ENCODE measurements around the gene DYRK2. TPM values are rescaled to one million over a fixed set of nuclear protein-coding genes. Genes with fewer than 3 reads are reported as not detected.
"Not testable (repeated sequence)": the region's sequence is repeated elsewhere in the genome, so short reads cannot be mapped to it uniquely, and the experiment has no call there.

DYRK2 gene
- total RNA-seq, 2 experiments from 2014 or later: 66.4 to 69.8 TPM

- ChIA-PET CTCF (interaction anchor here (0.9 kb wide), 1 partner anchor 16 kb away, joined by 3 read pairs; no protein-coding TSS in a partner anchor), POLR2A (no interaction called here)
- Mint-ChIP-seq H3K9me3 (no peaks in the 10 kb centered on the region), H3K36me3 (ENCODE audit: low read depth) (peaks cover 66% of the 10 kb centered on the region), H3K27me3 (no peaks in the 10 kb centered on the region), H3K27ac (no peak overlapping the region), H3K4me1 (peaks cover 38% of the 10 kb centered on the region), H3K4me3 (no peak overlapping the region)
- DNase-seq: no peak
Measured at GRCh38 chr12:67664171-67664570, 15.6 kb downstream of the DYRK2 start.

- no peak for DNase-seq
- Mint-ChIP-seq H3K27ac (no peak overlapping the region), H3K9me3 (no peaks in the 10 kb centered on the region), H3K27me3 (no peaks in the 10 kb centered on the region), H3K36me3 (ENCODE audit: low read depth) (peaks cover 56% of the 10 kb centered on the region), H3K4me3 (no peak overlapping the region), H3K4me1 (peaks cover 32% of the 10 kb centered on the region)
- ChIA-PET POLR2A (no interaction called here), CTCF (no interaction called here)
Measured at GRCh38 chr12:67665679-67666078, 17.1 kb downstream of the DYRK2 start.

GRCh38 chr12:67666605-67667004, 18.1 kb downstream of the DYRK2 start:
- H3K4me1 Mint-ChIP-seq: peaks cover 23% of the 10 kb centered on the region
- CTCF ChIA-PET: interaction anchor here (1.3 kb wide), 1 partner anchor 36 kb away, joined by 3 read pairs; no protein-coding TSS in a partner anchor
- peaks cover 2% of the 10 kb centered on the region for H3K9me3 Mint-ChIP-seq
- POLR2A ChIA-PET: no interaction called here
- no peaks in the 10 kb centered on the region for H3K27me3 Mint-ChIP-seq
- peaks cover 48% of the 10 kb centered on the region for H3K36me3 Mint-ChIP-seq (ENCODE audit: low read depth)
- no peak for DNase-seq
- no peak overlapping the region for H3K27ac Mint-ChIP-seq
- H3K4me3 Mint-ChIP-seq: no peak overlapping the region

GRCh38 chr12:67667276-67668073, 18.9 kb downstream of the DYRK2 start:
- peaks cover 18% of the 10 kb centered on the region for H3K4me1 Mint-ChIP-seq
- peaks cover 46% of the 10 kb centered on the region for H3K36me3 Mint-ChIP-seq (ENCODE audit: low read depth)
- peaks cover 8% of the 10 kb centered on the region for H3K9me3 Mint-ChIP-seq
- ChIA-PET CTCF (interaction anchor here (0.8 to 1.3 kb wide), 2 partner anchors 35 to 36 kb away, joined by 3 read pairs; no protein-coding TSS in a partner anchor), POLR2A (no interaction called here)
- no peaks in the 10 kb centered on the region for H3K27me3 Mint-ChIP-seq
- no peak for DNase-seq
- H3K27ac Mint-ChIP-seq: no peak overlapping the region
- no peak overlapping the region for H3K4me3 Mint-ChIP-seq

- peak overlapping the region; percentile 41 for H3K27ac Mint-ChIP-seq
Measured at GRCh38 chr12:67669217-67669933, 20.8 kb downstream of the DYRK2 start.

GRCh38 chr12:67669934-67670631, 21.5 kb downstream of the DYRK2 start:
- Mint-ChIP-seq H3K4me3 (no peak overlapping the region), H3K9me3 (peaks cover 25% of the 10 kb centered on the region), H3K27me3 (no peaks in the 10 kb centered on the region), H3K27ac (no peak overlapping the region), H3K4me1 (peaks cover 14% of the 10 kb centered on the region), H3K36me3 (ENCODE audit: low read depth) (peaks cover 47% of the 10 kb centered on the region)
- ChIA-PET POLR2A (no interaction called here), CTCF (no interaction called here)
- DNase-seq: no peak

More at GRCh38 chr12:67669217-67669933, 20.8 kb downstream of the DYRK2 start:
- ChIA-PET CTCF (no interaction called here), POLR2A (no interaction called here)
- Mint-ChIP-seq H3K9me3 (peaks cover 24% of the 10 kb centered on the region), H3K4me1 (peaks cover 14% of the 10 kb centered on the region), H3K4me3 (no peak overlapping the region), H3K36me3 (ENCODE audit: low read depth) (peaks cover 47% of the 10 kb centered on the region), H3K27me3 (no peaks in the 10 kb centered on the region)
- DNase-seq: no peak

GRCh38 chr12:67671419-67671818, 22.9 kb downstream of the DYRK2 start:
- CTCF ChIA-PET: no interaction called here
- peaks cover 40% of the 10 kb centered on the region for H3K36me3 Mint-ChIP-seq (ENCODE audit: low read depth)
- H3K9me3 Mint-ChIP-seq: peaks cover 25% of the 10 kb centered on the region
- no peak for DNase-seq
- no peak overlapping the region for H3K4me3 Mint-ChIP-seq
- H3K27me3 Mint-ChIP-seq: no peaks in the 10 kb centered on the region
- H3K27ac Mint-ChIP-seq: no peak overlapping the region
- H3K4me1 Mint-ChIP-seq: peaks cover 7% of the 10 kb centered on the region
- POLR2A ChIA-PET: no interaction called here

GRCh38 chr12:67671892-67672291, 23.3 kb downstream of the DYRK2 start:
- H3K9me3 Mint-ChIP-seq: peaks cover 25% of the 10 kb centered on the region
- no peak overlapping the region for H3K4me3 Mint-ChIP-seq
- no peaks in the 10 kb centered on the region for H3K27me3 Mint-ChIP-seq
- POLR2A ChIA-PET: no interaction called here
- CTCF ChIA-PET: no interaction called here
- H3K4me1 Mint-ChIP-seq: peaks cover 7% of the 10 kb centered on the region
- H3K27ac Mint-ChIP-seq: no peak overlapping the region
- no peak for DNase-seq
- H3K36me3 Mint-ChIP-seq (ENCODE audit: low read depth): peaks cover 38% of the 10 kb centered on the region

GRCh38 chr12:67672507-67672906, 24.0 kb downstream of the DYRK2 start:
- DNase-seq, H3K4me1 Mint-ChIP-seq, H3K4me3 Mint-ChIP-seq, H3K27me3 Mint-ChIP-seq, CTCF ChIA-PET, H3K27ac Mint-ChIP-seq, POLR2A ChIA-PET: not testable (repeated sequence)
- Mint-ChIP-seq H3K36me3 (ENCODE audit: low read depth) (peaks cover 32% of the 10 kb centered on the region), H3K9me3 (peaks cover 25% of the 10 kb centered on the region)

GRCh38 chr12:67673509-67673908, 25.0 kb downstream of the DYRK2 start:
- H3K9me3 Mint-ChIP-seq: peaks cover 25% of the 10 kb centered on the region
- POLR2A ChIA-PET, CTCF ChIA-PET, H3K27me3 Mint-ChIP-seq, H3K4me3 Mint-ChIP-seq, DNase-seq, H3K27ac Mint-ChIP-seq: not testable (repeated sequence)
- H3K4me1 Mint-ChIP-seq: peaks cover 12% of the 10 kb centered on the region
- H3K36me3 Mint-ChIP-seq (ENCODE audit: low read depth): peaks cover 29% of the 10 kb centered on the region

GRCh38 chr12:67674417-67674816, 25.9 kb downstream of the DYRK2 start:
- Mint-ChIP-seq H3K4me1 (peaks cover 15% of the 10 kb centered on the region), H3K27ac (no peak overlapping the region)

GRCh38 chr12:67676624-67677023, 28.1 kb downstream of the DYRK2 start:
- Mint-ChIP-seq H3K4me3 (no peak overlapping the region), H3K9me3 (peaks cover 25% of the 10 kb centered on the region), H3K36me3 (ENCODE audit: low read depth) (peaks cover 29% of the 10 kb centered on the region), H3K4me1 (peaks cover 11% of the 10 kb centered on the region), H3K27ac (no peak overlapping the region), H3K27me3 (no peaks in the 10 kb centered on the region)
- POLR2A ChIA-PET: no interaction called here
- CTCF ChIA-PET: no interaction called here
- DNase-seq: no peak

More at GRCh38 chr12:67674417-67674816, 25.9 kb downstream of the DYRK2 start:
- ChIA-PET POLR2A (no interaction called here), CTCF (no interaction called here)
- Mint-ChIP-seq H3K9me3 (peaks cover 25% of the 10 kb centered on the region), H3K36me3 (ENCODE audit: low read depth) (peaks cover 29% of the 10 kb centered on the region), H3K27me3 (no peaks in the 10 kb centered on the region), H3K4me3 (no peak overlapping the region)
- DNase-seq: no peak

- Mint-ChIP-seq H3K4me3 (no peak overlapping the region), H3K36me3 (ENCODE audit: low read depth) (peaks cover 29% of the 10 kb centered on the region), H3K27ac (no peak overlapping the region), H3K9me3 (peaks cover 23% of the 10 kb centered on the region), H3K27me3 (no peaks in the 10 kb centered on the region), H3K4me1 (peaks cover 11% of the 10 kb centered on the region)
- POLR2A ChIA-PET: no interaction called here
- no peak for DNase-seq
- CTCF ChIA-PET: no interaction called here
Measured at GRCh38 chr12:67677166-67677565, 28.6 kb downstream of the DYRK2 start.

Data from activated CD4-positive, alpha-beta T cell treated with anti-CD3 and anti-CD28 coated beads, Interleukin-2, amount 10 ng/mL, durations not matched to agents 7 days and 5 days (primary cell).